Mucosa of descending colon (tissue), 3 donors: Measurements from ENCODE around the gene KIF26A. TPM values are rescaled to one million over a fixed set of nuclear protein-coding genes. Genes with fewer than 3 reads are reported as not detected.
"Not testable (repeated sequence)": the region's sequence is repeated elsewhere in the genome, so short reads cannot be mapped to it uniquely, and the experiment has no call there.

Experiments used
- ATAC-seq: fragments of 200-7000 bp; cut with Tn5 transposase; one replicate; pipeline ENCODE4 v1.9.1; 2020; ENCODE audit warnings: mild to moderate bottlenecking, moderate library complexity
- DNase-seq, 3 donors: peaks; one replicate each; pipeline ENCODE4 v3.0.0-alpha.2; 2020
- H3K36me3 ChIP-seq: fragments of 200-600 bp; one replicate; pipeline ENCODE4 v1.8.0; 2021; ENCODE audit warnings: low read depth, mild to moderate bottlenecking
- H3K4me1 ChIP-seq: fragments of 200-600 bp; one replicate; pipeline ENCODE4 v1.8.0; 2021; ENCODE audit warnings: low read depth, mild to moderate bottlenecking
- H3K4me3 ChIP-seq: fragments of 200-600 bp; one replicate; pipeline ENCODE4 v1.8.0; 2021; ENCODE audit warnings: mild to moderate bottlenecking
- H3K9me3 ChIP-seq: fragments of 200-600 bp; one replicate; pipeline ENCODE4 v1.8.0; 2021; ENCODE audit warnings: mild to moderate bottlenecking
- intact Hi-C, 2 donors: fragments of 100-400 bp; cut with DNase I in 1 of 2; cut with micrococcal nuclease in 1 of 2; formaldehyde crosslinking; loops; one replicate each; pipeline versions ENCODE4 v1.11.0 to v1.11.1; 2022; cut with DNase I, micrococcal nuclease
- total RNA-seq, 3 donors: library from RNA; stranded (reverse); fragmentation: NEBNext Ultra II Directional in 2 of 3; extraction: Animal tissue kit (Norgen Biotek cat#: 25700) in 2 of 3; gene quantifications; one replicate each; pipeline versions ENCODE4 v1.2.1 to v1.2.4, GENCODE V29; 2021 to 2023
- TF ChIP-seq, protein P1 (sequence below): fragments of 200-600 bp; IDR thresholded peaks from one replicate; pipeline ENCODE4 v1.8.0; 2022; ENCODE audit warnings: antibody characterized with exemption, mild to moderate bottlenecking
- donor health status: DM: no; HTN: no; CAD: no; lungs with moderate emphysema.
- donor health status: DM: no; HTN: no; CAD: no.
- donor health status: DM: no; HTN: yes; CAD: no.

KIF26A gene
- total RNA-seq, 3 donors from 2014 or later: 3.8 to 7.7 (median 6.5) TPM

GRCh38 chr14:104223101-104224041, 85.0 kb downstream of the KIF26A start:
- TF ChIP-seq, protein P1, sequence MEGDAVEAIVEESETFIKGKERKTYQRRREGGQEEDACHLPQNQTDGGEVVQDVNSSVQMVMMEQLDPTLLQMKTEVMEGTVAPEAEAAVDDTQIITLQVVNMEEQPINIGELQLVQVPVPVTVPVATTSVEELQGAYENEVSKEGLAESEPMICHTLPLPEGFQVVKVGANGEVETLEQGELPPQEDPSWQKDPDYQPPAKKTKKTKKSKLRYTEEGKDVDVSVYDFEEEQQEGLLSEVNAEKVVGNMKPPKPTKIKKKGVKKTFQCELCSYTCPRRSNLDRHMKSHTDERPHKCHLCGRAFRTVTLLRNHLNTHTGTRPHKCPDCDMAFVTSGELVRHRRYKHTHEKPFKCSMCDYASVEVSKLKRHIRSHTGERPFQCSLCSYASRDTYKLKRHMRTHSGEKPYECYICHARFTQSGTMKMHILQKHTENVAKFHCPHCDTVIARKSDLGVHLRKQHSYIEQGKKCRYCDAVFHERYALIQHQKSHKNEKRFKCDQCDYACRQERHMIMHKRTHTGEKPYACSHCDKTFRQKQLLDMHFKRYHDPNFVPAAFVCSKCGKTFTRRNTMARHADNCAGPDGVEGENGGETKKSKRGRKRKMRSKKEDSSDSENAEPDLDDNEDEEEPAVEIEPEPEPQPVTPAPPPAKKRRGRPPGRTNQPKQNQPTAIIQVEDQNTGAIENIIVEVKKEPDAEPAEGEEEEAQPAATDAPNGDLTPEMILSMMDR: no peak
- intact Hi-C loops: no loop called here
- DNase-seq: peak; percentile 50 to 84 (median 83)
- no peak for ATAC-seq
- Histone ChIP-seq H3K36me3 (no peaks in the 10 kb centered on the region), H3K9me3 (no peaks in the 10 kb centered on the region), H3K4me1 (peaks cover 27% of the 10 kb centered on the region), H3K4me3 (no peak overlapping the region)

DNA sequence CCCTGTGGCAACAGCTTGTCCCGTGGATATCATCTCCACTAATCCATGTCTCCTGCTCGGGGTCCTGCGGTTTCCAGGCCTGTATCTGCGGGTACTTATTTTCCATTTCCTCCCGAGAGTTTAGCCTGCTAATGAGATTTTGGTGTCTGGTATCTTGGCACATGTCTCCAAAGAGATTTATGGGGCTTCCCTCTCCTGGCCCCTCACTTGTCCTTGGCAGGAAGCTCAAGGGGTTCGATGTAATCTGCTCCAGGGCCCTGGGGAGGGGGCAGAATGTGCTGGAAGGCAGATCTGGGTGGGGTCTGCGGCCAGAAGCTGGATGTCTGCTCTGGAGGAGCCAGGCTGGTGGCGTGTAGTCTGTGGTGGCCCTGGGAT, 85.7 kb downstream of the KIF26A start:
- intact Hi-C loops: no loop called here
- no peak for DNase-seq

DNA sequence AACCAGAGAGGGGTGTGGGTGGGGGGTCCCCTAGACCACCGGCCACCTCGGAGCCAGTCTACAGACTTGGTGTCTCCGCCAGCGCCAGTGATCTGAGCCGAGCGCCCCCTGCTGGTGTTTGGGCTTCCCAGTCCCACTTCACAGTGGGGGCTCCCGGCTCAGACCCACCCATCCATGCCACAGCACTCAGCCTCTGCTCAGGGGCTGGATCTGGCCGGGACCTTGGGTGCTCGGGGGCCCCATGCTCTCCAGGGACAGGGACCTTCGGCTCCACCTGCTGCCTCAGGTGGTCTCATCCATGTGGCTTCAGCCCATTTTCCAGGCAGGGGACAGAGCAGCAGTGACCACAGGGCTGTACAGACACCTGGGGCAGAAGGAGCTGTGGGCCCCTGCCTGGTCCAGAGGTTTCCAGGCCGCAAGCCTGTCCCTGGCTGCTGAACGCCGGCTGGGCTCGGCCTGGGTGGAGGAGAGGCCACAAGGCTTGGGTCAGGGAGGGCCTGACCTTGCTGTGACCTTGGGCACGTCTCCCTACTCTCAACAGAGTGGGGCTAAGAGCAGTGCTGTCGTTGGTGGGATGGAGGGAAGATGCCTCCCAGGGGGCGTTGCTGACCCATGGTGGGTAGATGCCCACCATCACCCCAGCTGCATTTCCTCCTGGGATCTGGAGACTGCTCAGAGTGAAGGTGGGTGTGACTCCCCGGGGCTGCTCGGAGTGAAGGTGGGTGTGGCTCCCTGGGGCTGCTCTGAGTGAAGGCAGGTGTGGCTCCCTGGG, 86.3 kb downstream of the KIF26A start:
- Histone ChIP-seq H3K4me3 (no peak overlapping the region), H3K4me1 (peaks cover 39% of the 10 kb centered on the region), H3K36me3 (no peaks in the 10 kb centered on the region), H3K9me3 (no peaks in the 10 kb centered on the region)
- TF ChIP-seq, protein P1: peak; percentile 35
- DNase-seq (peak; percentile 65 to 83 (median 82)), ATAC-seq (peak; percentile 29)
- intact Hi-C loops: no loop called here

More for the DNA sequence above, 85.7 kb downstream of the KIF26A start:
- Histone ChIP-seq H3K9me3 (no peaks in the 10 kb centered on the region), H3K36me3 (no peaks in the 10 kb centered on the region), H3K4me1 (peaks cover 34% of the 10 kb centered on the region), H3K4me3 (no peak overlapping the region)
- TF ChIP-seq, protein P1: no peak
- no peak for ATAC-seq

GRCh38 chr14:104225278-104226190, 87.1 kb downstream of the KIF26A start:
- peak; percentile 59 for ATAC-seq
- intact Hi-C loops, H3K36me3 ChIP-seq, H3K4me3 ChIP-seq, H3K9me3 ChIP-seq: not testable (repeated sequence)
- DNase-seq: peak; percentile 82 to 91 (median 87)
- H3K4me1 ChIP-seq: peaks cover 45% of the 10 kb centered on the region

- H3K36me3 ChIP-seq: no peaks in the 10 kb centered on the region
- DNase-seq: peak in 2 of 3 donors; percentile 44 to 45
- H3K4me1 ChIP-seq: peaks cover 45% of the 10 kb centered on the region
- H3K4me3 ChIP-seq: no peak overlapping the region
- no peak for ATAC-seq
- intact Hi-C loops: no loop called here
- no peaks in the 10 kb centered on the region for H3K9me3 ChIP-seq
- TF ChIP-seq, protein P1: no peak
These were observed 88.3 kb downstream of the KIF26A start for GRCh38 chr14:104226421-104227383.
